B cell (primary cell): ENCODE measurements around the gene APH1B. TPM values are rescaled to one million over a fixed set of nuclear protein-coding genes. Genes with fewer than 3 reads are reported as not detected.

ENCODE experiments used
- ATAC-seq: fragments of 200-7000 bp; cut with Tn5 transposase; one replicate; pipeline ENCODE4 v1.10.0; 2021; ENCODE audit warnings: low read depth, mild to moderate bottlenecking, moderate number of reproducible peaks, moderate library complexity
- CTCF ChIA-PET: fragments of 350-600 bp; sonication (Branson Sonifier 250); formaldehyde crosslinking; loops from one replicate; lab custom pipeline; 2021; ENCODE audit warnings: antibody characterized with exemption, inconsistent platforms; lab: Charles Lee
- POLR2A ChIA-PET: fragments of 350-600 bp; sonication (Branson Sonifier 250); formaldehyde crosslinking; loops from one replicate; lab custom pipeline; 2021; ENCODE audit warnings: antibody characterized with exemption; lab: Charles Lee
- DNase-seq: peaks from one replicate; pipeline ENCODE4 v3.0.0; 2013
- H2AFZ ChIP-seq: 2 replicates; pipeline ENCODE4 v1.6.1; 2012; ENCODE audit warnings: mild to moderate bottlenecking, low read depth, low read length; ENCODE audit not compliant: insufficient read depth, poor library complexity, severe bottlenecking
- H3K27ac ChIP-seq, 2 donors: 1 replicate in 1 of 2; 2 replicates in 1 of 2; pipeline ENCODE4 v1.5.1; 2012 to 2013; ENCODE audit warnings: low read length in 2 of 2, mild to moderate bottlenecking in 2 of 2, moderate library complexity in 1 of 2
- H3K27me3 ChIP-seq, 4 experiments: fragments of 200-600 bp in 1 of 4; sonication (generic) in 1 of 4; replicated peaks in 1 of 4; 1 replicate in 2 of 4; 2 replicates in 2 of 4; pipeline versions ENCODE4 v1.6.1 to v1.7.0; 2013 to 2016; ENCODE audit warnings: low read length in 3 of 4, mild to moderate bottlenecking in 2 of 4, mixed read lengths in 1 of 4, moderate library complexity in 1 of 4; ENCODE audit not compliant: insufficient read depth in 4 of 4, control insufficient read depth in 3 of 4; ENCODE audit errors: control extremely low read depth in 1 of 4
- H3K36me3 ChIP-seq, 2 experiments: replicated peaks in 1 of 2; 1 replicate in 1 of 2; 2 replicates in 1 of 2; pipeline versions ENCODE4 v1.6.1 to v1.7.1; 2013; ENCODE audit warnings: low read length in 1 of 2; ENCODE audit not compliant: insufficient read depth in 2 of 2, control insufficient read depth in 1 of 2; ENCODE audit errors: control extremely low read depth in 1 of 2, extremely low read depth in 1 of 2
- H3K4me1 ChIP-seq, 2 donors: fragments of 200-600 bp in 1 of 2; sonication (generic) in 1 of 2; 1 replicate in 1 of 2; 2 replicates in 1 of 2; pipeline versions ENCODE4 v1.5.1 to v1.6.1; 2013 to 2017; ENCODE audit warnings: low read length in 2 of 2; ENCODE audit not compliant: control insufficient read depth in 2 of 2, insufficient read depth in 2 of 2
- H3K4me2 ChIP-seq: replicated peaks from 2 replicates; pipeline ENCODE3; 2012; ENCODE audit warnings: mild to moderate bottlenecking, low read depth, low read length; ENCODE audit not compliant: poor library complexity, severe bottlenecking
- H3K4me3 ChIP-seq, 5 experiments: fragments of 200-600 bp in 1 of 5; sonication (generic) in 1 of 5; 1 replicate in 3 of 5; 2 replicates in 2 of 5; pipeline versions ENCODE4 v1.5.1 to v1.7.0; 2011 to 2016; ENCODE audit warnings: low read length in 4 of 5, mild to moderate bottlenecking in 4 of 5, low read depth in 2 of 5, control low read depth in 1 of 5, moderate library complexity in 1 of 5; ENCODE audit not compliant: insufficient read depth in 1 of 5; ENCODE audit errors: control extremely low read depth in 1 of 5, extremely low read depth in 1 of 5
- H3K79me2 ChIP-seq: fragments of 200-600 bp; sonication (generic); one replicate; pipeline ENCODE4 v1.6.0; 2016; ENCODE audit warnings: low read length; ENCODE audit not compliant: control insufficient read depth, insufficient read depth
- H3K9ac ChIP-seq: fragments of 200-600 bp; sonication (generic); 2 replicates; pipeline ENCODE4 v1.6.1; 2017; ENCODE audit warnings: mild to moderate bottlenecking, low read length, moderate library complexity
- H3K9me3 ChIP-seq, 3 donors: one replicate each; pipeline versions ENCODE4 v1.6.1 to v1.7.1; 2013; ENCODE audit warnings: low read length in 2 of 3; ENCODE audit not compliant: control insufficient read depth in 2 of 3, insufficient read depth in 1 of 3; ENCODE audit errors: control extremely low read depth in 1 of 3
- H4K20me1 ChIP-seq: 2 replicates; pipeline ENCODE4 v1.6.0; 2012; ENCODE audit warnings: mild to moderate bottlenecking, low read length; ENCODE audit not compliant: insufficient read depth, control insufficient read depth, poor library complexity, severe bottlenecking
- H3K27ac Mint-ChIP-seq: one replicate; pipeline ENCODE4 v1.8.0; 2021; ENCODE audit warnings: mixed read lengths
- H3K27me3 Mint-ChIP-seq: one replicate; pipeline ENCODE4 v1.8.0; 2021; ENCODE audit warnings: mixed read lengths
- H3K4me1 Mint-ChIP-seq: one replicate; pipeline ENCODE4 v1.8.0; 2021; ENCODE audit warnings: mixed read lengths
- H3K4me3 Mint-ChIP-seq: one replicate; pipeline ENCODE4 v1.8.0; 2021; ENCODE audit warnings: mixed read lengths
- H3K9me3 Mint-ChIP-seq: one replicate; pipeline ENCODE4 v1.8.0; 2022; ENCODE audit warnings: mixed read lengths; ENCODE audit not compliant: insufficient read depth
- CTCF ChIP-seq: fragments of 200-600 bp; IDR thresholded peaks from one replicate; pipeline ENCODE4 v1.8.0; 2022; ENCODE audit warnings: antibody characterized with exemption, mild to moderate bottlenecking
- EZH2 ChIP-seq: IDR thresholded peaks from 2 replicates; pipeline ENCODE4 v1.6.1; 2012; ENCODE audit warnings: borderline replicate concordance, low read depth, mild to moderate bottlenecking, moderate library complexity, low read length; ENCODE audit not compliant: insufficient read depth, poor library complexity, severe bottlenecking
- WGBS: methylation state at CpG from one replicate; pipeline ENCODE4 v1.1.5; 2013; ENCODE audit warnings: missing lambda C conversion rate; ENCODE audit not compliant: insufficient coverage; 5-methylcytosine and 5-hydroxymethylcytosine counted together
- intact Hi-C: fragments of 100-400 bp; cut with micrococcal nuclease; formaldehyde crosslinking; loops from one replicate; pipeline ENCODE4 v1.10.0; 2022
- polyA plus RNA-seq: library from polyadenylated mRNA; depleted of rRNA; stranded (reverse); fragments of >200 nt; gene quantifications from 2 replicates; pipeline ENCODE4 v1.2.3, GENCODE V29; 2012
- total RNA-seq, 2 donors: library from RNA; stranded (reverse); fragments of 120-200 nt in 1 of 2; gene quantifications; 1 replicate in 1 of 2; 2 replicates in 1 of 2; pipeline versions ENCODE4 v1.2.3 to v1.2.4, GENCODE V29; 2013 to 2022

Gene APH1B
- total and polyA plus RNA-seq, 2 donors (not counting 1 experiment from before 2014, with no cell fraction given): 7.6 to 45.2 TPM

- no peak overlapping the region for H3K4me3 Mint-ChIP-seq
- Histone ChIP-seq H3K79me2 (no peaks in the 10 kb centered on the region), H3K9ac (no peak overlapping the region), H3K4me1 (peaks cover 0 to 1% of the 10 kb centered on the region in 2 donors), H3K4me2 (no peak overlapping the region), H3K9me3 (no peaks in the 10 kb centered on the region), H3K27me3 (peaks cover 0 to 3% (median 0%) of the 10 kb centered on the region in 4 experiments), H3K4me3 (no peak overlapping the region), H4K20me1 (no peaks in the 10 kb centered on the region), H3K36me3 (no peaks in the 10 kb centered on the region), H2AFZ (no peak overlapping the region), H3K27ac (no peak overlapping the region)
- no peaks in the 10 kb centered on the region for H3K9me3 Mint-ChIP-seq
- TF ChIP-seq CTCF (no peak), EZH2 (no peak)
- DNase-seq: no peak
- POLR2A ChIA-PET: no interaction called here
- H3K27me3 Mint-ChIP-seq: peaks cover 3% of the 10 kb centered on the region
- 97% methylated on average over 4 of the region's 5 CpGs for WGBS
- no peak overlapping the region for H3K27ac Mint-ChIP-seq
- ATAC-seq: no peak
- H3K4me1 Mint-ChIP-seq: peaks cover 8% of the 10 kb centered on the region
- CTCF ChIA-PET: no interaction called here
- intact Hi-C loops: no loop called here
Measured at GRCh38 chr15:63353887-63354286, 76.5 kb downstream of the APH1B start.

GRCh38 chr15:63354821-63355650, 77.6 kb downstream of the APH1B start:
- Mint-ChIP-seq H3K27me3 (peaks cover 8% of the 10 kb centered on the region), H3K4me1 (peaks cover 8% of the 10 kb centered on the region), H3K9me3 (no peaks in the 10 kb centered on the region), H3K27ac (no peak overlapping the region), H3K4me3 (no peak overlapping the region)
- H3K4me2 ChIP-seq: no peak overlapping the region
- H3K36me3 ChIP-seq: no peaks in the 10 kb centered on the region
- no peak overlapping the region for H3K9ac ChIP-seq
- no peak overlapping the region for H2AFZ ChIP-seq
- H3K4me1 ChIP-seq: no peaks in the 10 kb centered on the region
- no peak for ATAC-seq
- ChIA-PET POLR2A (no interaction called here), CTCF (interaction anchor here (0.5 kb wide), 1 partner anchor 9 kb away, joined by 3 read pairs; no protein-coding TSS in a partner anchor)
- DNase-seq: no peak
- H4K20me1 ChIP-seq: no peaks in the 10 kb centered on the region
- intact Hi-C loops: no loop called here
- H3K79me2 ChIP-seq: no peaks in the 10 kb centered on the region
- no peaks in the 10 kb centered on the region for H3K9me3 ChIP-seq
- 83% methylated on average over 18 of the region's 22 CpGs for WGBS
- no peak overlapping the region for H3K27ac ChIP-seq
- peaks cover 0 to 3% (median 0%) of the 10 kb centered on the region in 4 experiments for H3K27me3 ChIP-seq
- no peak overlapping the region for H3K4me3 ChIP-seq
- TF ChIP-seq CTCF (no peak), EZH2 (no peak)
